HG03469 (cell line): ENCODE results near the gene RSBN1L.

Experiments
- ATAC-seq: cut with Tn5 transposase; IDR thresholded peaks from one replicate; pipeline ENCODE4 v1.9.1; 2021; ENCODE audit warnings: mild to moderate bottlenecking, moderate library complexity, moderate number of reproducible peaks; ENCODE audit not compliant: unreplicated experiment

RSBN1L gene

DNA sequence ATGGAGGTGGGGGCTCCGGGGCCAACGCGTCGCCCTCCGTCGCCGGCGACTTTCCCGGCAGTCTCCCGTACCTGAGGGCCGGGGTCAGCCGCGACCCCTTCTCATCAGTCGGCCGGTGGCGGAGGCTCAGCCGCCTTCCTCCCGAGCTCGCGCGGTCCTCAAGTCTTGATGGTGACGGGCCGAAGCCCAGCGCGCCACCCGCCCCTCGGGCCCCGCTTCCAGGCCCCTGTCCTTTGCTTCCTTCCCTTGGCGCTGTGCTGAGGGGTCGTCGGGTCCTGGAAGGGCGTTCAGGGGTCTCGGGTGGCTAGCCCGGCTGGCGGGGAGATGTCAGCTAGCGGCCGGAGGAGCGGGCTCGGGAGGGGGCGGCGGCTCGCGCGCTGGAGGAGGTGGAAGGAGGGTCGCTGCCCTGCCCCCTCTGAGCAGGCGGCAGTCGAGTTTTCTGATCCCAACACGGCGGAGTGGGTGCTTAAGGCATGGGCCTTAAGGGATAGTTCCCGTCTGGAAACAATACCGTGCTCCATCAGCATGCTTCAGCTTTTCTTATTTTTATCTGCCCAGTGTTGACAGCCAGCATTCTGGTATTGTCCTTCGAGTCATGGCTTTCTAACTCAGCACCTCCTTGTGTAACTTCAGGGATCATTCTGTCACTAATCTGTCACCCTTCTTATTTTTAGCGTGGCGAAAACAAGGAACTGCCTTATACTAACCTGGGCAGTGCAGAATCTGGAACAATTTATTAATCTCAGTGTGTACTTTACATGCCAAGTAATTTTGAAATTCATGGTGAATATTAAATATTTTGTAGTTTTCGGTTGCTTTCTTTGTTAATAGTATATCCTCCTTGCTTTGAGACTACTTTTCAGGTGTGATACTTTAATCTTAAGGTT, 103.1 kb downstream of the RSBN1L start:
- ATAC-seq: peak; percentile 0

DNA sequence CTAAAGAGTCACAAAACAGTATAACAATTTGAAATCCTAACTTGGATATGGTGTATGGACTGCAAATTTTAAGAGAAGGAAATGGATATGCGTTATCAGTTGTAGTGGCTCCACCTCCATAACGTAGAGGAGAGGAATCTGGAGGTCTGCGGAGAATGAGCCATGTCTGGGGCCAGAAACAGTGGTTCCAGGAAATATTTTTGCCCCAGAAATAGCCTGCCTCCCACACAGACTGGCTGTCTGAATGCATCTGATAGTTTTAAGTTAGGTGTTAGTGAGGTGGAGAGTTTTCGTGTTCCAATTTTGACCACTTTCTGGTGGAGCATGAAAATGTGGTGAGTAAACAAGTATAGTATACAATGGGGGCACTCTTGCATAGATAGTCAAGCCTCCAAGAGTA, 103.9 kb downstream of the RSBN1L start:
- ATAC-seq: peak; percentile 22

DNA sequence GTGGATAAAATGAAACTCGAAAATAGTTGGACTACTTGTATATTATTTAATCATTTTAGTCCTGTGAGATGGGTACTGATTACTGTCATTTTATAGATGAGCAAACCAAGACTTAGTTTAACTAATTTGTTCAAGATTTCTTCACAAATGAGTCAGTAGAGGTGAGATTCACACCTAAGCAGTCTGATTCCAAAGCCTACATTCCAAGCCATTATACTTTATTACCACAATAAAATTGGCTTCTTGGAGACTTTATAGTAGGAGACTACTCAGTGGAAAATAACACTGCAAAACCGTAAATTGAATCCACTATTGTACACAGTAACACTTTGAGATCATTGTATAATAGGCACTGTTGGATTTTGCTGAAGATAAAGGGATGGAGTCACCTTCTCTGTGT, 104.5 kb downstream of the RSBN1L start:
- no peak for ATAC-seq

DNA sequence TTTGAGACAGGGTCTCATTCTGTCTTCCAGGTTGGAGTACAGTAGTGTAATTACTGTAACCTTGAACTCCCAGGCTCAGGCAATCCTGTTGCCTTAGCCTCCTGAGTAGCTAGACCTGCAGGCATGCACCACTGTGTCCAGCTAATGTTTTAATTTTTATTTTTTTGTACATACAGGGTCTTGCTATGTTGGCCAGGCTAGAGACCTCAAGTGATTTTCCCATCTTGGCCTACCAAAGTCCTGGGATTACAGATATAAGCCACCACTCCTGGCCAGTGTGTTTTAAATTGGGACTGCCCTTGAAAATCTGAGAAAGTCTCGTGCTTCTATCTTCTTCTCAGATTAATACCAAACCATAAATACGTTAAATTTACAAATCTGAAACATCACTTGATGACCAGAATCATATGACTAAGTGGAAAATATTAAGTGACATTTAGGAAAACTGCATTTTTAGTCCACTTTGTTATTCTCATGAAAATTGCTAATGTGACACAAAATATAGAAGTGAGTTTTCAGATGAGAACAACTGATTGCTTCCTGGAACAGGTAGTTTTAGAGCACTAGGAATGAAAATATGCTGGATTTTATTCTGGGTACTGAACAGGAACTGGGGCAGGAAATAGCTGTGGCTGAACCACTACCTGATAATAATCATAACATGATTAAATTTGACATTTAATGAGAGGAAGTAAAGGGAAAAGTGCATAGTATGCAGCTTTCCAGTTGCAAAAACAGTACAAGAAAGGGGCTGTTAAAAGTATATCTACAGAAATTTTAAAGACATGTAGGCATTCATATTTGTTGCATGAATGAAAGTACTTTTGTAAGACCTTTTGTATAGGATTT, 106.5 kb downstream of the RSBN1L start:
- no peak for ATAC-seq

DNA sequence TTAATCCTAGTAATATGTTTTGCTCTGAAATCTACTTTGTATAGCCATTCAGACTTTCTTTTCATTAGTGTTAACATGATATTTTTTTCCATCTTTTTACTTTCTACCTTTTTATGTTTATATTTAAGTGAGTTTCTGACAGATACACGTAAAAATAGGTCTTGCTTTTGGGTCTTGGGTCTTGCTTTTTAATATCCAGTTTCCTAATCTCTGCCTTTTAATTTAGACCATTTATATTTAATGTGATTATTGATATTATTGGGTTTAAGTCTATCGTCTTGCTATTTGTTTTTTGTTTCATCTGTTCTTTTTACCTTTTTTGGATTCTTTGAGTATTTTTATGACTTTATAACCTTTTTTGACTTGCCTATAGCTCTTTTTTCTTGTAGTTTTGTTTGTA, 110.2 kb downstream of the RSBN1L start:
- no peak for ATAC-seq

DNA sequence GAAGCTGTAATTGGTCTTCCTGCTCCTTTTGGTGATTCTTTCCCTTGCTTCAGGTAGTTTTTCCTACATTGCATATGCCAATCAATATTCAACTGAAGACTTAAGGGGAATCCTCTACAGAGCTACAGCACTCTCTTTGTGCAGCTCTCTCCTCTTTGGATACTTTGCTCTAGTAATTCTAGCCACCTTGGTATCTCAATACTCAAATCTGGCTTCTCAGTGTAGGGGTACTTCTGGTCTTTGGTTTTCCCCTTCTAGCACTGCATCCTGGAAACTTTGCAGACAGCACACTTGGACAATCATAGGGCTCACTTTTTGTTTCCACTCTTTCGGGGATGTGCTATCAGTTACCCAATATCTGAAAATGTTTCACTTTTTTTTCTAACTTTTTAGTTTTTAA, 112.3 kb downstream of the RSBN1L start:
- ATAC-seq: no peak

DNA sequence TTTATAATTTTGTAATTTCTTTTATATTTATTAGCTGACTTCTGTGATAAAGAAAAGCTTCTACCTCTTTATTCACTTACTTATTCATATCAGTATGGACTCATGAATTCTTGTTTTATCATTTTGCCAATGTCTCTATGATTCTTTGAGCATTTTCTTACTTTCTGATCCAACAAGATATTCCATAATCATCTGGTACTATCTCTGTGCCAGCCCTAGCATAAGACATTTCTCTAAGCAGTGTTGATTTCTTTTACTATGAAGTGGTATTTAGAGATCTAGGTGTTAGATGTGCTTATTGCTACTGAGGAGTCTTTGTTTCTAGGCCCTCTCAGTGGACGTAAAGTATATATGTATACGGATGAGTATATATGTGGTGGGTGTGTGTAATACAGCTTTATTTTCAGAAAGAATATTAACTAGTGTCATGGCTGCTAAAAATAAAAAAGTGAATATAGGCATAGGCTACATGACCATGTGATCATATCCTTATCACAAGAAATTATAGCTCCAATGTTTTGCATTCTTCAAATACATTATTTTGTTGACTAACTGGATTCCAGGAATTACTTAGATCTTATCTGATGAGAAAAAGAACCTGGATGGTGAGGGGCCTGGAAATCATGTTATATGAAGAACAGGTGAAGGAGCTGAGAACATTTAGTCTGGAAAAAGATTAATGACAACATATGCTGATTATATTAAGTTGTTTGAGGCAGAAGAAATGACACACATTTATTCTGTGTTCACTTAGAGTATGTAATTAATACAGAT, 115.4 kb downstream of the RSBN1L start:
- ATAC-seq: no peak

DNA sequence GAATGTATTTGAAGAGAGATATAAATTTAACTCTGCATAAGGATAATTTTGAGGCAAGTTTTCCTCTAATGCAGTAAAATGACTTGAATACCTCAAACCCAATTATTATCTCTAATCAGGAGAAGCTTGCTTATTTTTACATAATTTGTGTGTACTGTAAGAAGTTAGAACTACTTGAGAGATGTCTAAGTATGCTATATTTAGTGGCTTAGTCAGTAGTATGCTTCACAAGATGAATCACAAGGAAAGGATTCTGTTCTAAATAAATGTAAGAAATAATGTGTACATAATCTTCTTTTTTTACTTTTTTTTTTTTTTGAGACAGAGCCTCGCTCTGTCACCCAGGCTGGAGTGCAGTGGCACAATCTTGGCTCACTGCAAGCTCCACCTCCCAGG, 116.0 kb downstream of the RSBN1L start:
- ATAC-seq: no peak

DNA sequence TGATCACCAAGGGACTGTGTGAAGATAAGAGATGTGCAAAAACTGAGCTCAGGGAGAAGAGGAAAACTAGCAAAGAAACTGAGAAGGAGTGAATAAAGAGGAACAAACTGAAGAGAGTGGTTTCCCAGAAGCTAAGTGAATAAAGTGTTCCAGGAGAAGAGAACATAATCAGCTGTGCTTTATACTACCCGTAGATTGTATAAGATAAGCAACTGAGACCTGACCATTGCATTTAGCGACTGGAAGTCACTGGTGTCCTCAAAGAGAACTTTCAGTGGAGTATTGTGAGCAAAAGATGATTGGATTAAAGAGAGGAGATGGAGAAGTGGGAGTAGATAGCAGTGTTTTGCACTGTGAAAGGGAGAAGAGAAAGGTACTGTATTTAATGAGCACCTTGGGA, 116.9 kb downstream of the RSBN1L start:
- ATAC-seq: no peak

DNA sequence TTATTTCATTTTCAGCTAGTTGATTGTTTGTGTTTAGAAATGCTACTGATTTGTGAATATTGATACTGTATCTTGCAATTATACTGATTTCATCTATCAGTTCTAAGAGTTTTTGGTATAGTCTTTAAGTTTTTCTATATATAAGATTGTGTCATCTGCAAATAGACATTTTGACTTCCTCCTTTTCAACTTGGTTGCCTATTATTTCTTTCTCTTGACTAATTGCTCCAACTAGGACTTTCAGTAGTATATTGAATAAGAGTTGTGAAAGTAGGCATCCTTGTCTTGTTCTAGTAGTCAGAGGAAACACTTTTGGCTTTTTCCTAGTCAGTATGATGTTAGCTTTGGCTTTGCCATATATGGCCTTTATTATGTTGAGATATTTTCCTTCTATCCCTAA, 122.8 kb downstream of the RSBN1L start:
- ATAC-seq: no peak

DNA sequence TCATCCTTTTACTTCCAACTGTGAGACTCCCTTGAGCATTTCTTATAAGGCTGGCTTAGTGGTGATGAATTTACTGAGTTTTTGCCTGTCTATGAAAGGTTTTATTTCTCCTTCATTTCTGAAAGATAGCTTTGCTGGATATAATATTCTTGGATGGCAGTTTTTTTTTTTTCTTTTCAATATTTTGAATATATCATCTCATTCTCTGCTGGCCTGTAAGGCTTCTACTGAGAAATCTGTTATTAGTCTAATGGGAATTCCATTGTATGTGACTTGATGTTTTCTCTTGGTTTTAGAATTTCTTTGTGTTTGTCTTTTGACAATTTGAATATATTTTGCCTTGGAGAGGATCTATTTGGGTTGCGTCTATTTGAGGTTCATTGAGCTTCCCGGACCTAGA, 124.7 kb downstream of the RSBN1L start:
- no peak for ATAC-seq

DNA sequence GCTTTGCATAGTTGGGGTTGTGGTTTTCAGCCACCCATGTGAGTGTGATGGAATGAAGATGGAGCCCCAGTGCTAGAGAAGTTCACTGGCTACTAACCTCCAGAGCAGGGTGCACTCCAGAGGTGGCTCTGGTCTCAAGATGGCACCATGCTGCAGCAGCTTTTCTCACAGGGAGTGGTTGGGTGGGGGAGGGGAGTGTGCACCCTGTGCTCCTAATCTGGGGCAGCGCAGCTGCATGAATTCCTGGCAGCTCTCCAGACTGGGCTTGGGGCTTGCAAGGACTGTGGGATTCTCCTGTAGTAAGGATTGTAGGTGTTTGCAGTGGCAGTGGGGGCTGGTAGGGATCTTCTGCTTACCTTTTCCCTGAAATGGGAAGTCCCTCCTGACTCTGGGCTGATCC, 126.0 kb downstream of the RSBN1L start:
- ATAC-seq: no peak

DNA sequence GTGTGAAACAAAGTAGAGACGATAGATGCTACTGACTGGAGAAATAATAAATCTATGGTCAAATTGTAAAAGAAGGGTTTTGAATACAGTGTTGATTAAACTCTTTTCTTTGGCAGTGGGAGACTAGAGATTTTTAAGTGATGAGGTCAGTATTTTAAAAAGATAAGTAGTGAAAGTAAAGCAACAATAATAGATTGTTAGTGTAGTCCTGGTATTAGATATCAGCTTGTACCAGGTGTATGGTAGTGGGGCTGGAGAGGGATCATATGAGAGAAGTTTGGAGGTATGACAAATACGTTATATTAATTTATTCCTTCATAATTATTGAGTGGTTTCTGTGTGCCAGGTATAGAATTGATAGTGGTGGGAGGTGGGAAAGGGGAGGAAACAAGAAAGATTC, 127.5 kb downstream of the RSBN1L start:
- no peak for ATAC-seq

DNA sequence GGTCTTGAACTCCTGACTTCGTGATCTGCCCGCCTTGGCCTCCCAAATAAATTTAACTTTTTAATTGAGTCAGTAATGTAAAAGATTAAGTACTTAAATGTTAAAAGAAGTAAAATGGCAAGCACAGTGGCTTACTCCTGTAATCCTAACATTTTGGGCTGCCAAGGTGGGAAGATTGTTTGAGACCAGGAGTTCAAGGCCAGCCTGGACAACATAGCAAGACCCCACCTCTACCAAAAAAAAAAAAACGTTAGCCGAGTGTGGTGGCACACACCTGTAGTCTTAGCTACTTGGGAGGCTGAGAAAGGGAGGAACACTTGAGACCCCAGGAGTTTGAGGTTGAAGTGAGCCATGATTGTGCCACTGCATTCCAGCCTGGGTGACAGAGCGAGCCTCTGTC, 128.4 kb downstream of the RSBN1L start:
- no peak for ATAC-seq

DNA sequence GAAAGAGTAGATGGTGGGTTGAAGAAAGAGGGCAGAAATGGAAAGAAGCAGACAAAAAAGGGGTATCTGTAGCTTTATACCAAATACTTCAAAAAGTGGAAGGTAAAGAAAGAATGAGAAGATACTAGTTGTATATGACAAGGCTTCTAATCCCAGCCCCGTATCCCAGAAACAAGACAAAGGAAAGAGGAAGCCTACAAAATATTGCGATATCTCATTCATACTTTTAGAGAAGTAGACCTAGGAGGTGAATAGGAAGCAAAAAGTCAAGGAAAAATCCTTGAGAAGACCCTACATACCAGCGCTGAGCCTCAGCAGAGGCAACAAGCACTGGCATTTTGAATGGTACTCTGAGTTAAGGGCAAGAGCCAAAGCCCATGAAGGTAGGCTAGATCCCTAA, 128.9 kb downstream of the RSBN1L start:
- no peak for ATAC-seq

DNA sequence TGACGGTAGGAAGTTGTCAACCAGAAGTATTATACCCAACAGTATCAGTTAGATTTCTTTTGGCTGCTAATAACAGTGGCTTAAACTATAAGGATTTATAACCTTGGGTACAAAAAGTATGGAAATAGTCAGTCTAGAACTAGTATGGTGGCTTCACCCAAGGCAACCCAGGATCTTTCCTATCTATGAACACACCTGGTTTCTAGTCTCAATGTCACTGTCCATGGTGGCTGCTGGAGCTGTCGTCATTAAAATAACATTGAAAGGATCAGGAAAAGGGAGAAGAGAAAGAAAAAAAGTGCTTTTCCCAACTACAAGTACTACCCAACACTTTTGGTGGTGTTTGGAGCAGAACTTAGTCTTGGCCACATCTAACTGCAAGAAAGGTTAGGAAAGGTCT, 130.0 kb downstream of the RSBN1L start:
- no peak for ATAC-seq

DNA sequence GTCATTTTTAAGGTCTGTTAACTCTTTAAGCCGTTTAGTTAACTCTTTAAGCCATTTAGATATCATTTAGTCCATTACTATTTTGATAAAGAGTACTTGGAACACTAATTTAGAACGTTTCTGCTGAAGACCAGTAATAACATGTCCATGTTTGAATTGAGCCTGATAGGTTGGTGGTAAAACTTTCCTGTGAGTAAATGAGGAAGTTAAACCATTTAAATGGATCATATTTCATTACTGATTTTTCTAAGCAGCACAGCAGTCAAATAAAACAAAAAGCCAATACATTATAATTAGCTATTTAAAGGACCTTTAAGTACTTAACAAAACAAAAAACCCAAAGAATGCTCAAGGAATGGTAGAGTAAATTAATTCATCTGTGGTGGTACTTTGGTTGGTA, 131.7 kb downstream of the RSBN1L start:
- no peak for ATAC-seq

DNA sequence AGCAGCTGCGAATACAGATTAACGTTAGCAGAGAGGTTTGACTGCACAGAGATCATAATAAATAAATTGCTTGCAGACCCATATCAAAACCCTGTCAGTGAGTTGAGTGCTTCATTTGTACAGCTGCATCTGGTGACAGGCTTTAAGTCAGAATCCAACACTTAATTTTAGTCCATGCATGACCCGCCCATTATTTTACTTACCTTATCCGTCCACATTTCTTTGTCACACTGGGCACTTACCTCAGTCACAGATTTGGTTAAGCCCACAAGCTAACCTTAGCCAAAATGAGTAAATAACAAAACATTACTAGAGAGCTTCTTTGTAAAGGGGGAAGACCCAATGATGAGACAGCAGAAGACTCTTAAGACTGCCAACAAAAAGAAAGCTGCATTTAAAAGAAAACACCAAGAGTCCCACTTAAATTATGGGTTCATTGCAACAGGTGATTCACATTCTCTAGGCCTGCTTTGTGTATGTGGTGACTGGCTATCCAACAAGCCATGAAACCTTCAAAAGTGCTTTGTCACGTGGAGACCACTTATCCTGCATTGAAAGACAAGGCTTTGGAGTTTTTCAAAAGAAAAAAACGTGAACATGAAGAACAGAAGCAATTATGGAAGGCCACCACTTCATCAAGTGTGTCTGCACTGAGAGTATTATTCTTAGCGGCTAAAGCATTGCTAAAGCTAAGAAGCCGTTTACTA, 134.5 kb downstream of the RSBN1L start:
- ATAC-seq: no peak

DNA sequence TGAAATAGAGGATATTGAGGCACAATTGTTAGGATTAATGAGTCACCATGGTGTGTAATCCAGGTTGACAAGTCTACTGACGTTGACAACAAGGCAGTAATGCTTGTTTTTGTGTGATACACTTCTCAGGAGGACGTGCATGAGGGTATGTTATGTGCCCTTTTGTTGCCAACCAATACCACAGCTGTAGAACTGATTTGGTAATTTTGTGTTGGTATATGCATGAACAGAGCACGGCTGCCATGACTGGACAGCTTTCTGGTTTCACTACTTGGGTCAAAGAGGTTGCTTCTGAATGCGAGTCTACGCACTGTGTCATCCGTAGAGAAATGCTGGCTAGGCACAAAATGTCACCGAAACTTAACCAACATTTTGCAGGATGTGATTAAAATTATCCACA, 135.2 kb downstream of the RSBN1L start:
- ATAC-seq: no peak

DNA sequence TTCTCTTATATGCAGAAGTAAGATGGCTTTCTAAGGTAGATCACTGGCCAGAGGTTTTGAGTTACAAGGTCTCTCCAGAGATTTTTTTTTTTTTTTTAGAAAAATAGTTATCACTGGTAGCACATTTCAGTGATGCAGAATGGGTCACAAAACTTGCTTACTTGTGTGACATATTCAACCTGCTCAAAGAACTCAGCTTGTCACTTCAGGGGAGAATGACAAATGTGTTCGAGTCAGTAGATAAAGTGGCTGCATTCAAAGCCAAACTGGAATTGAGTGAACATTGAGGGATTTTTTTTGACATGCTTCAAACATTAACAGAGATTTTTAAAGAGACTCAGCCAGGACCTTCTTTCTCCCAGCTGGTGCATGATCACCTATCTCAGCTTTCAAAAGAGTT, 135.7 kb downstream of the RSBN1L start:
- no peak for ATAC-seq
